Esophagus (tissue), 2 donors: ENCODE data around the gene SMARCE1. TPM values are rescaled to one million over a fixed set of nuclear protein-coding genes. Genes with fewer than 3 reads are reported as not detected.

Experiments used
- H3K27ac ChIP-seq, 2 donors: one replicate each; pipeline ENCODE4 v1.5.1; 2013; ENCODE audit warnings: low read depth in 2 of 2, mild to moderate bottlenecking in 2 of 2, inconsistent platforms in 1 of 2, low read length in 1 of 2, moderate library complexity in 1 of 2
- H3K27me3 ChIP-seq, 2 donors: one replicate each; pipeline ENCODE4 v1.6.1; 2013; ENCODE audit warnings: low read length in 2 of 2, control low read depth in 1 of 2, mild to moderate bottlenecking in 1 of 2; ENCODE audit not compliant: insufficient read depth in 2 of 2, control insufficient read depth in 1 of 2
- H3K36me3 ChIP-seq, 2 donors: one replicate each; pipeline ENCODE4 v1.6.1; 2013; ENCODE audit warnings: low read length in 1 of 2; ENCODE audit not compliant: control insufficient read depth in 2 of 2, insufficient read depth in 2 of 2
- H3K4me1 ChIP-seq, 2 donors: one replicate each; pipeline ENCODE4 v1.6.1; 2013; ENCODE audit warnings: low read length in 1 of 2; ENCODE audit not compliant: control insufficient read depth in 2 of 2, insufficient read depth in 2 of 2
- H3K4me3 ChIP-seq, 2 donors: one replicate each; pipeline ENCODE4 v1.5.1; 2013; ENCODE audit warnings: low read length in 2 of 2, mild to moderate bottlenecking in 2 of 2, low read depth in 1 of 2, moderate library complexity in 1 of 2
- H3K9me3 ChIP-seq, 2 donors: one replicate each; pipeline ENCODE4 v1.6.1; 2013; ENCODE audit warnings: mild to moderate bottlenecking in 2 of 2, low read depth in 1 of 2, low read length in 1 of 2, moderate library complexity in 1 of 2; ENCODE audit not compliant: control insufficient read depth in 2 of 2, insufficient read depth in 1 of 2
- WGBS, 2 donors: extraction: QIAGEN DNeasy Blood & Tissue Kit; methylation state at CpG; one replicate each; pipeline ENCODE4 v1.1.7; 2013; 5-methylcytosine and 5-hydroxymethylcytosine counted together
- polyA plus RNA-seq, 2 donors: library from polyadenylated mRNA; stranded (reverse); fragments of 200-250 nt; gene quantifications; one replicate each; pipeline ENCODE4 v1.2.3, GENCODE V29; 2013
- donor health status: healthy with polysubstance abuse.
- donor health status: Bipolar disorder and iron deficiency.

Gene SMARCE1
- polyA plus RNA-seq, 2 donors: 57.2 to 57.8 TPM

GRCh38 chr17:40615068-40615840 lies 32.4 kb downstream of the SMARCE1 start:
- Histone ChIP-seq H3K4me3 (no peak overlapping the region), H3K36me3 (no peaks in the 10 kb centered on the region), H3K27ac (no peak overlapping the region), H3K9me3 (no peaks in the 10 kb centered on the region), H3K4me1 (peaks cover 7 to 8% of the 10 kb centered on the region in 2 donors), H3K27me3 (no peaks in the 10 kb centered on the region)
- 51 to 63% methylated on average over 7 of the region's 7 CpGs for WGBS, 2 donors

GRCh38 chr17:40614431-40615067 lies 33.1 kb downstream of the SMARCE1 start:
- peaks cover 7 to 8% of the 10 kb centered on the region in 2 donors for H3K4me1 ChIP-seq
- no peak overlapping the region for H3K27ac ChIP-seq
- no peak overlapping the region for H3K4me3 ChIP-seq
- H3K9me3 ChIP-seq: no peaks in the 10 kb centered on the region
- WGBS, 2 donors: 77 to 87% methylated on average over 13 of the region's 13 CpGs
- H3K27me3 ChIP-seq: no peaks in the 10 kb centered on the region
- no peaks in the 10 kb centered on the region for H3K36me3 ChIP-seq

GRCh38 chr17:40613467-40614154 lies 34.0 kb downstream of the SMARCE1 start:
- no peaks in the 10 kb centered on the region for H3K27me3 ChIP-seq
- peaks cover 5 to 8% of the 10 kb centered on the region in 2 donors for H3K4me1 ChIP-seq
- 85 to 89% methylated on average over 5 of the region's 5 CpGs for WGBS, 2 donors

GRCh38 chr17:40612599-40613244 lies 34.9 kb downstream of the SMARCE1 start:
- no peak overlapping the region for H3K27ac ChIP-seq
- H3K4me3 ChIP-seq: no peak overlapping the region
- no peaks in the 10 kb centered on the region for H3K9me3 ChIP-seq
- H3K27me3 ChIP-seq: no peaks in the 10 kb centered on the region
- WGBS, 2 donors: 60 to 61% methylated on average over 11 of the region's 11 CpGs
- H3K4me1 ChIP-seq: peaks cover 5 to 8% of the 10 kb centered on the region in 2 donors
- no peaks in the 10 kb centered on the region for H3K36me3 ChIP-seq

More at GRCh38 chr17:40613467-40614154, 34.0 kb downstream of the SMARCE1 start:
- H3K4me3 ChIP-seq: no peak overlapping the region
- H3K36me3 ChIP-seq: no peaks in the 10 kb centered on the region
- no peaks in the 10 kb centered on the region for H3K9me3 ChIP-seq
- no peak overlapping the region for H3K27ac ChIP-seq

- 76 to 80% methylated on average over 7 of the region's 7 CpGs for WGBS, 2 donors
- Histone ChIP-seq H3K36me3 (no peaks in the 10 kb centered on the region), H3K27me3 (no peaks in the 10 kb centered on the region), H3K27ac (no peak overlapping the region), H3K4me3 (no peak overlapping the region), H3K4me1 (peaks cover 5 to 6% of the 10 kb centered on the region in 2 donors), H3K9me3 (no peaks in the 10 kb centered on the region)
These were observed 35.7 kb downstream of the SMARCE1 start for GRCh38 chr17:40611840-40612474.

GRCh38 chr17:40610359-40610758 lies 37.3 kb downstream of the SMARCE1 start:
- 64 to 73% methylated on average over 2 of the region's 2 CpGs for WGBS, 2 donors
- Histone ChIP-seq H3K4me3 (no peak overlapping the region), H3K9me3 (no peaks in the 10 kb centered on the region), H3K36me3 (no peaks in the 10 kb centered on the region), H3K27me3 (no peaks in the 10 kb centered on the region), H3K27ac (no peak overlapping the region), H3K4me1 (no peaks in the 10 kb centered on the region)

GRCh38 chr17:40608061-40608581 lies 39.5 kb downstream of the SMARCE1 start:
- WGBS, 2 donors: 79 to 80% methylated on average over 6 of the region's 6 CpGs
- no peaks in the 10 kb centered on the region for H3K9me3 ChIP-seq
- H3K27me3 ChIP-seq: no peaks in the 10 kb centered on the region
- no peaks in the 10 kb centered on the region for H3K36me3 ChIP-seq
- H3K27ac ChIP-seq: no peak overlapping the region
- H3K4me3 ChIP-seq: no peak overlapping the region
- H3K4me1 ChIP-seq: no peaks in the 10 kb centered on the region

GRCh38 chr17:40607641-40608040 lies 40.0 kb downstream of the SMARCE1 start:
- H3K4me3 ChIP-seq: no peak overlapping the region
- no peaks in the 10 kb centered on the region for H3K9me3 ChIP-seq
- 72 to 79% methylated on average over 5 of the region's 5 CpGs for WGBS, 2 donors
- no peaks in the 10 kb centered on the region for H3K36me3 ChIP-seq
- no peaks in the 10 kb centered on the region for H3K27me3 ChIP-seq
- no peaks in the 10 kb centered on the region for H3K4me1 ChIP-seq
- no peak overlapping the region for H3K27ac ChIP-seq
